GM12878 (cell line): Measurements from ENCODE around the gene DGKB. TPM values are rescaled to one million over a fixed set of nuclear protein-coding genes. Genes with fewer than 3 reads are reported as not detected.

ENCODE experiments used
- ATAC-seq: fragments of 200-7000 bp; cut with Tn5 transposase; 3 replicates; pipeline ENCODE4 v1.9.1; 2020; ENCODE audit warnings: mild to moderate bottlenecking, moderate library complexity
- BruUV-seq: library from RNA; stranded (reverse); fragments of 400-500 nt; replicated peaks from 2 replicates; lab custom pipeline; 2021; lab: Mats Ljungman, UMichigan
- CTCF ChIA-PET: fragments of 300-600 bp; sonication (Branson Sonifier 250); formaldehyde crosslinking; extraction: SDS; loops from one replicate; lab custom pipeline; 2021; ENCODE audit warnings: inconsistent platforms; lab: Yijun Ruan, JAX
- POLR2A ChIA-PET: fragments of 350-600 bp; formaldehyde crosslinking; extraction: SDS; loops from one replicate; lab custom pipeline; 2021; ENCODE audit warnings: inconsistent platforms; lab: Charles Lee
- RAD21 ChIA-PET: fragments of 300-600 bp; sonication (Branson Sonifier 250); formaldehyde crosslinking; loops from one replicate; lab custom pipeline; 2023; ENCODE audit warnings: antibody characterized with exemption; ENCODE audit not compliant: unreplicated experiment; lab: Charles Lee
- SMC1A ChIA-PET: fragments of 300-600 bp; sonication (Branson Sonifier 250); formaldehyde crosslinking; loops from one replicate; lab custom pipeline; 2023; ENCODE audit not compliant: unreplicated experiment, uncharacterized antibody; lab: Charles Lee
- DNase-seq: peaks from one replicate; pipeline ENCODE4 v3.0.0-alpha.2; 2011; ENCODE audit warnings: low read depth, low spot score
- FAIRE-seq: peaks from 3 replicates; lab custom pipeline; 2011; peaks lifted over from hg19 to GRCh38; lab: Jason Lieb, UNC
- H2AFZ ChIP-seq: 2 replicates; pipeline ENCODE4 v1.6.0; 2011; ENCODE audit warnings: low read depth, low read length, control low read depth; ENCODE audit not compliant: control insufficient read depth
- H3K27ac ChIP-seq: 2 replicates; pipeline ENCODE4 v1.5.1; 2011; ENCODE audit warnings: control low read depth; ENCODE audit not compliant: control insufficient read depth, insufficient read depth
- H3K27me3 ChIP-seq, 2 experiments: replicated peaks in 1 of 2; 2 replicates each; pipeline versions ENCODE4 v1.6.0 to v1.6.1; 2011; ENCODE audit warnings: low read length in 1 of 2; ENCODE audit not compliant: control insufficient read depth in 2 of 2, insufficient read depth in 2 of 2
- H3K36me3 ChIP-seq, 2 experiments: 2 replicates each; pipeline ENCODE4 v1.5.1; 2011; ENCODE audit warnings: low read length in 1 of 2; ENCODE audit not compliant: control insufficient read depth in 2 of 2, insufficient read depth in 2 of 2
- H3K4me1 ChIP-seq: 2 replicates; pipeline ENCODE4 v1.6.1; 2011; ENCODE audit warnings: mild to moderate bottlenecking, low read length, moderate library complexity, mixed read lengths; ENCODE audit not compliant: control insufficient read depth, insufficient read depth
- H3K4me2 ChIP-seq: 2 replicates; pipeline ENCODE4 v1.6.0; 2011; ENCODE audit warnings: control low read depth; ENCODE audit not compliant: control insufficient read depth, insufficient read depth
- H3K4me3 ChIP-seq: fragments of 200-600 bp; sonication (generic); 2 replicates; pipeline ENCODE4 v1.5.1; 2016
- H3K79me2 ChIP-seq: 2 replicates; pipeline ENCODE4 v1.6.0; 2011; ENCODE audit warnings: low read length; ENCODE audit not compliant: control insufficient read depth, insufficient read depth
- H3K9ac ChIP-seq: 2 replicates; pipeline ENCODE4 v1.8.0; 2011; ENCODE audit warnings: low read length, control low read depth, mixed read lengths; ENCODE audit not compliant: control insufficient read depth, insufficient read depth
- H3K9me3 ChIP-seq: replicated peaks from 3 replicates; pipeline ENCODE4 v1.5.1; 2011; ENCODE audit warnings: mild to moderate bottlenecking, low read length; ENCODE audit not compliant: control insufficient read depth, insufficient read depth
- H4K20me1 ChIP-seq: 2 replicates; pipeline ENCODE4 v1.6.0; 2011; ENCODE audit not compliant: control insufficient read depth, insufficient read depth
- BRCA1 ChIP-seq: IDR thresholded peaks from 2 replicates; pipeline ENCODE4 v1.6.1; 2011; ENCODE audit warnings: low read depth, low read length, improper control_type of control experiment
- EED ChIP-seq: sonication (generic); IDR thresholded peaks from 2 replicates; pipeline ENCODE4 v1.6.1; 2016; ENCODE audit warnings: antibody characterized with exemption, low read depth
- GABPA ChIP-seq: IDR thresholded peaks from 2 replicates; pipeline ENCODE4 v1.6.1; 2014; ENCODE audit warnings: antibody characterized with exemption, low read depth, mild to moderate bottlenecking, inconsistent platforms
- KAT2A ChIP-seq: conservative IDR thresholded peaks from 2 replicates; pipeline ENCODE4 v1.6.1; 2011; ENCODE audit warnings: low read depth, low read length; ENCODE audit not compliant: control insufficient read depth
- MTA2 ChIP-seq: fragments of 450-650 bp; IDR thresholded peaks from 2 replicates; pipeline ENCODE4 v1.6.1; 2016; ENCODE audit warnings: low read depth, mild to moderate bottlenecking, moderate library complexity
- NR2C2 ChIP-seq: IDR thresholded peaks from 2 replicates; pipeline ENCODE4 v1.6.1; 2011; ENCODE audit warnings: borderline replicate concordance, low read depth; ENCODE audit not compliant: control insufficient read depth, insufficient read length
- RAD21 ChIP-seq: IDR thresholded peaks from 2 replicates; pipeline ENCODE4 v1.6.1; 2011; ENCODE audit warnings: mild to moderate bottlenecking, low read depth, low read length, moderate library complexity; ENCODE audit not compliant: insufficient read depth
- SIN3A ChIP-seq: IDR thresholded peaks from 2 replicates; pipeline ENCODE4 v1.6.1; 2012; ENCODE audit warnings: low read depth, low read length, improper control_type of control experiment
- SP1 ChIP-seq: IDR thresholded peaks from one replicate; pipeline ENCODE4 v1.6.1; 2011; ENCODE audit warnings: low read depth, low read length
- TBL1XR1 ChIP-seq: IDR thresholded peaks from 2 replicates; pipeline ENCODE4 v1.6.1; 2012; ENCODE audit warnings: low read depth, low read length, improper control_type of control experiment
- WGBS: methylation state at CpG from one replicate; pipeline ENCODE4 v1.1.6; 2016; ENCODE audit warnings: low lambda C conversion rate; ENCODE audit not compliant: insufficient replicate concordance, insufficient coverage; ENCODE audit errors: missing lambda C conversion rate; 5-methylcytosine and 5-hydroxymethylcytosine counted together
- in situ Hi-C: fragments of 300-500 bp; cut with MboI; formaldehyde crosslinking; loops from 9 replicates; pipeline ENCODE4 v1.14.3; 2018; ENCODE audit warnings: mixed read lengths
- intact Hi-C: fragments of 100-400 bp; cut with micrococcal nuclease; formaldehyde crosslinking; loops from one replicate; pipeline ENCODE4 v1.14.2; 2022; ENCODE audit not compliant: unreplicated experiment
- polyA plus RNA-seq, 11 experiments: library from polyadenylated mRNA; depleted of rRNA in 4 of 11; unstranded in 6 of 11; stranded (reverse) in 5 of 11; fragments of >200 nt; fragmentation: Nextera tagmentation in 4 of 11; fragmentation: Illumina TruSeq in 1 of 11; extraction: Ambion mirVana in 4 of 11; extraction: Trizol in 1 of 11; gene quantifications; 1 replicate in 1 of 11; 2 replicates in 10 of 11; pipeline versions ENCODE4 v1.2.1 to v1.2.3, GENCODE V29; 2011 to 2016; ENCODE audit warnings: inconsistent platforms in 2 of 11, missing spikeins in 2 of 11, low read depth in 1 of 11
- total RNA-seq, 4 experiments: library from RNA; depleted of rRNA in 3 of 4; stranded (reverse); fragments of >200 nt in 3 of 4; fragmentation: Illumina TruSeq in 1 of 4; extraction: Trizol in 1 of 4; gene quantifications; 2 replicates each; pipeline versions ENCODE4 v1.2.1 to v1.2.3, GENCODE V29; 2013 to 2021
- TF ChIP-seq, protein P1 (sequence below): fragments of 150-350 bp; IDR thresholded peaks from 2 replicates; pipeline ENCODE4 v1.6.1; 2014; ENCODE audit warnings: mild to moderate bottlenecking, low read depth, low read length
- TF ChIP-seq, protein P2 (sequence below): fragments of 450-650 bp; IDR thresholded peaks from 2 replicates; pipeline ENCODE4 v1.6.1; 2017; ENCODE audit warnings: mild to moderate bottlenecking, moderate library complexity

Gene DGKB
- total and polyA plus RNA-seq, 10 of the 15 experiments (the other 5 are each of a cell fraction or from before 2014, with no cell fraction given), result 0.02 to 0.10 (median 0.04) TPM; not detected in 6

- BruUV-seq, result no TSS peak
These were observed 513.4 kb downstream of the DGKB start for GRCh38 chr7:14389181-14389591.

DNA sequence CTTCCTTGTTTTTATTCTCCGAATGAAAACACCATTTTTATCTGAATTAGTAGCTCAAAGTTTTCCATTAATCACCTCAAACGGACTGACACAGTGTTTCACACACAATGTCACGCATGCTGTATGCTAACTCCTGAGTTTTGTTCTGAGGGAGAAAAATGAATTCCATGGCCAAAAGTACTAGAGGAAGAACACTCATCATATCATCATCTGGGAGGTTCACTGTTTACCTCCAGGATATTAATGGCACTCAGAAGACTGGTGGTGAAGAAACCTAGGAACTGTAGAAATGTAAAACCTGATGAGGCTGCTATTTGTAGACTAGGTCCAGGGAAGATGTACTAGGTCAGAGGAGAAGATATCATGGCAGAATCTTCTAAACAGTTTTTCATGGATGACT, 517.5 kb downstream of the DGKB start:
- Histone ChIP-seq H2AFZ (no peak overlapping the region), H3K9ac (no peak overlapping the region), H3K27me3 (no peaks in the 10 kb centered on the region), H3K79me2 (no peaks in the 10 kb centered on the region), H4K20me1 (no peaks in the 10 kb centered on the region), H3K4me3 (no peak overlapping the region), H3K27ac (no peak overlapping the region), H3K9me3 (no peaks in the 10 kb centered on the region), H3K36me3 (no peaks in the 10 kb centered on the region), H3K4me1 (no peaks in the 10 kb centered on the region), H3K4me2 (no peak overlapping the region)
- ChIA-PET RAD21 (interaction anchor here (1.4 kb wide), 1 partner anchor 33 kb away, joined by 3 read pairs; no protein-coding TSS in a partner anchor), CTCF (no interaction called here), POLR2A (no interaction called here), SMC1A (interaction anchor here (1.7 kb wide), 1 partner anchor 9 kb away, joined by 4 read pairs; no protein-coding TSS in a partner anchor)
- in situ Hi-C loops, result no loop called here
- intact Hi-C loops, result no loop called here
- no TSS peak for BruUV-seq
- DNase-seq (no peak), ATAC-seq (no peak), FAIRE-seq (no peak)
- WGBS, result 21% methylated on average over 3 of the region's 3 CpGs
- TF ChIP-seq TBL1XR1 (no peak), EED (no peak), SP1 (no peak), GABPA (no peak), MTA2 (no peak), KAT2A (no peak), RAD21 (no peak)
- TF ChIP-seq, protein P1, sequence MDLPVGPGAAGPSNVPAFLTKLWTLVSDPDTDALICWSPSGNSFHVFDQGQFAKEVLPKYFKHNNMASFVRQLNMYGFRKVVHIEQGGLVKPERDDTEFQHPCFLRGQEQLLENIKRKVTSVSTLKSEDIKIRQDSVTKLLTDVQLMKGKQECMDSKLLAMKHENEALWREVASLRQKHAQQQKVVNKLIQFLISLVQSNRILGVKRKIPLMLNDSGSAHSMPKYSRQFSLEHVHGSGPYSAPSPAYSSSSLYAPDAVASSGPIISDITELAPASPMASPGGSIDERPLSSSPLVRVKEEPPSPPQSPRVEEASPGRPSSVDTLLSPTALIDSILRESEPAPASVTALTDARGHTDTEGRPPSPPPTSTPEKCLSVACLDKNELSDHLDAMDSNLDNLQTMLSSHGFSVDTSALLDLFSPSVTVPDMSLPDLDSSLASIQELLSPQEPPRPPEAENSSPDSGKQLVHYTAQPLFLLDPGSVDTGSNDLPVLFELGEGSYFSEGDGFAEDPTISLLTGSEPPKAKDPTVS, result no peak
- TF ChIP-seq, protein P2, sequence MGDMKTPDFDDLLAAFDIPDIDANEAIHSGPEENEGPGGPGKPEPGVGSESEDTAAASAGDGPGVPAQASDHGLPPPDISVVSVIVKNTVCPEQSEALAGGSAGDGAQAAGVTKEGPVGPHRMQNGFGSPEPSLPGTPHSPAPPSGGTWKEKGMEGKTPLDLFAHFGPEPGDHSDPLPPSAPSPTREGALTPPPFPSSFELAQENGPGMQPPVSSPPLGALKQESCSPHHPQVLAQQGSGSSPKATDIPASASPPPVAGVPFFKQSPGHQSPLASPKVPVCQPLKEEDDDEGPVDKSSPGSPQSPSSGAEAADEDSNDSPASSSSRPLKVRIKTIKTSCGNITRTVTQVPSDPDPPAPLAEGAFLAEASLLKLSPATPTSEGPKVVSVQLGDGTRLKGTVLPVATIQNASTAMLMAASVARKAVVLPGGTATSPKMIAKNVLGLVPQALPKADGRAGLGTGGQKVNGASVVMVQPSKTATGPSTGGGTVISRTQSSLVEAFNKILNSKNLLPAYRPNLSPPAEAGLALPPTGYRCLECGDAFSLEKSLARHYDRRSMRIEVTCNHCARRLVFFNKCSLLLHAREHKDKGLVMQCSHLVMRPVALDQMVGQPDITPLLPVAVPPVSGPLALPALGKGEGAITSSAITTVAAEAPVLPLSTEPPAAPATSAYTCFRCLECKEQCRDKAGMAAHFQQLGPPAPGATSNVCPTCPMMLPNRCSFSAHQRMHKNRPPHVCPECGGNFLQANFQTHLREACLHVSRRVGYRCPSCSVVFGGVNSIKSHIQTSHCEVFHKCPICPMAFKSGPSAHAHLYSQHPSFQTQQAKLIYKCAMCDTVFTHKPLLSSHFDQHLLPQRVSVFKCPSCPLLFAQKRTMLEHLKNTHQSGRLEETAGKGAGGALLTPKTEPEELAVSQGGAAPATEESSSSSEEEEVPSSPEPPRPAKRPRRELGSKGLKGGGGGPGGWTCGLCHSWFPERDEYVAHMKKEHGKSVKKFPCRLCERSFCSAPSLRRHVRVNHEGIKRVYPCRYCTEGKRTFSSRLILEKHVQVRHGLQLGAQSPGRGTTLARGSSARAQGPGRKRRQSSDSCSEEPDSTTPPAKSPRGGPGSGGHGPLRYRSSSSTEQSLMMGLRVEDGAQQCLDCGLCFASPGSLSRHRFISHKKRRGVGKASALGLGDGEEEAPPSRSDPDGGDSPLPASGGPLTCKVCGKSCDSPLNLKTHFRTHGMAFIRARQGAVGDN, result no peak

More at GRCh38 chr7:14389181-14389591, 513.4 kb downstream of the DGKB start:
- ChIA-PET CTCF (interaction anchor here (0.6 to 1.6 kb wide), 3 partner anchors 16 to 68 kb away, joined by 3 to 4 read pairs (median 4); no protein-coding TSS in a partner anchor), POLR2A (no interaction called here), RAD21 (no interaction called here), SMC1A (interaction anchor here (0.9 kb wide), 1 partner anchor 15 kb away, joined by 3 read pairs; no protein-coding TSS in a partner anchor)
- no peak for TF ChIP-seq SIN3A
- no peak for TF ChIP-seq NR2C2
- no peak for TF ChIP-seq BRCA1
- no peak for FAIRE-seq
- Histone ChIP-seq H3K4me3 (no peak overlapping the region), H3K4me2 (no peak overlapping the region), H2AFZ (no peak overlapping the region), H3K9me3 (no peaks in the 10 kb centered on the region), H3K27ac (no peak overlapping the region), H3K4me1 (no peaks in the 10 kb centered on the region), H3K27me3 (no peaks in the 10 kb centered on the region), H4K20me1 (no peaks in the 10 kb centered on the region), H3K36me3 (no peaks in the 10 kb centered on the region), H3K9ac (no peak overlapping the region), H3K79me2 (no peaks in the 10 kb centered on the region)
- no peak for DNase-seq
- ATAC-seq, result no peak
- intact Hi-C loops (no loop called here), in situ Hi-C loops (no loop called here)
- WGBS, result 38% methylated on average over 5 of the region's 5 CpGs
